CD4-positive, alpha-beta T cell treated with Interleukin-4 for 4 hours (primary cell): ENCODE measurements around the gene THSD4.

Experiments used
- DNase-seq: peaks from one replicate; pipeline ENCODE4 v3.0.0-alpha.2; 2020

The THSD4 gene

DNA sequence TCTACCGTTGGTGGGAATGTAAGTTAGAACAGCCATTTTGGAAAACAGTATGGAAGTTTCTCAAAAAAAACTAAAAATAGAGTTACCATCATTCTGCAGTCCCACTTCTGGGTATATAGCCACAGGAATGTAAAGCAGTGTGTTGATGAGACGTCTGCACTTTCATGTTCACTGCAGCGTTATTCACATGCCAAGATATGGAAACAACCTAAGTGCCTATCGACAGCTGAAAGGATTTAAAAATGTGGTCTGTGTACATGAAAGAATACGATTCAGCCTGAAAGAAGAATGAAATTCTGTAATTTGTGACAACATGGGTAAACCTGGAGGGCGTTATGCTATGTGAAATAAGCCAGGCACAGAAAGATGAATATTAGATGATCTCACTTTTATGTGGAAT is 157.7 kb downstream of the THSD4 start:
- DNase-seq: no peak

DNA sequence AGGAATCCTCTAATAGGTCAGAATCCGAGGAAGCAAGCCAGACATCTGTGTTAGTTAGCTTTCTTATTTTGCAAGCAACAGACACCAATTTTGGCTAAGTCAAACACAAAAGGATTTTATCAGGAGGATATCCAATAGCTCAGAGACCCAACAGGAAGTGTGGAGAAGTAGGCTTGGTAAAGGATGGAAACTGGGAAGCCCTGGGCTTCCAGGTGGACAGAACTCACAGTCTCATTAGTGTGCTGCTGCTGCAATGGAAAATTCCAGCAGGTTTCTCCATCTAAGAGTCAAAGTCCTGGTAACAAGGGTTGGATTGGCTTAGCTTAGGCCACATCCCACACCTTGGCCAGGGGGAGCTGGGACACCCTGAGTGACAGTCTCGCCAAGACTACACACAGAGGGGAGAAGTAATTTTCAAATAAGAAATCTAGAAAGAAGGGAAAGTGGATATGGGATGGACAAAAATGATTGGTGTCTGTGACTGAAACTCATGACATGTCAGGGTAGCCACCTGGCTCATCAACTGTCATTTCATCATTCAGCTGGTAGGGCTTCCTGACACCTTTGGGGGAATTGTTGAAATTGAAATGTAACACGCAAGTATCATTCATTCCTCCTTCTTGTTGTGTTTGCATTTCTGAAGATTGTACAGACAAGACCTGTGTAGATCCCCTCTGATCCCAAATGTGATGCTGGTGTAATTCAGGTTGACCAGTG is 158.6 kb downstream of the THSD4 start:
- no peak for DNase-seq

DNA sequence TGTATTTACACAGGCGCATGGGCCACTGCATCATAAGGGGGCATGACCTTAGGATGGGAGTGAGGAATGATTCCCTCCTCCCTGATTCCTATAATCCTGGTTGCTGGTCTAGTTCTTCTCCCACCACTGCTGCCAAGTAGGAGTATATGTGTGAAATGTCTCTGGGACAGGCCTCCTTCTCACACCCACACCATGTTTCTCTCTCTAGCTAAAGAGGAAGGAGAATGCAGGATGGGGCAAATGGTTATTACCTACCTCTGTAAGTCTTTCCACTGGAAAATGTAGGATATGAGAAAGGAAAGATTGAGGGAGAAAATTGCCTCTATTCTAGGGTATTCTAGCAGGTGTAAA is 159.2 kb downstream of the THSD4 start:
- DNase-seq: no peak

DNA sequence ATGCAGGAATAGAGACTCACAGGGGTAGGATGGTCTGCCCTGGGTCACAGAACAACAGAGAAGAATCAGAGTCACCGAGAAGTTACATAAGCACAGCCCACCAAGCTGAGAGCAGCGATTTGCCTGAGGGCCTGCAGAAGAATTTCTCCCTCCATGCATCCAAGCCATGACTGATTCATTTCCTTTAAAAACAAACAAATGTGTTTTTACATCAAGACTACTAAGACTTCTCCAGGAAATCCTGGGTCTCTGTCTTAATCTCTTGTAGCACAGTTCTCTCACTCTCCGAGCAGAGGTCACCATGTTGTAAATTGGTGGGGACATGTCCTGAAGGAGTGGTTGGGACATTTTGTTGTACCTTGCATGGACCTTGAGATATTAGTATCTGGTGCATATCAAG is 159.8 kb downstream of the THSD4 start:
- DNase-seq: no peak

DNA sequence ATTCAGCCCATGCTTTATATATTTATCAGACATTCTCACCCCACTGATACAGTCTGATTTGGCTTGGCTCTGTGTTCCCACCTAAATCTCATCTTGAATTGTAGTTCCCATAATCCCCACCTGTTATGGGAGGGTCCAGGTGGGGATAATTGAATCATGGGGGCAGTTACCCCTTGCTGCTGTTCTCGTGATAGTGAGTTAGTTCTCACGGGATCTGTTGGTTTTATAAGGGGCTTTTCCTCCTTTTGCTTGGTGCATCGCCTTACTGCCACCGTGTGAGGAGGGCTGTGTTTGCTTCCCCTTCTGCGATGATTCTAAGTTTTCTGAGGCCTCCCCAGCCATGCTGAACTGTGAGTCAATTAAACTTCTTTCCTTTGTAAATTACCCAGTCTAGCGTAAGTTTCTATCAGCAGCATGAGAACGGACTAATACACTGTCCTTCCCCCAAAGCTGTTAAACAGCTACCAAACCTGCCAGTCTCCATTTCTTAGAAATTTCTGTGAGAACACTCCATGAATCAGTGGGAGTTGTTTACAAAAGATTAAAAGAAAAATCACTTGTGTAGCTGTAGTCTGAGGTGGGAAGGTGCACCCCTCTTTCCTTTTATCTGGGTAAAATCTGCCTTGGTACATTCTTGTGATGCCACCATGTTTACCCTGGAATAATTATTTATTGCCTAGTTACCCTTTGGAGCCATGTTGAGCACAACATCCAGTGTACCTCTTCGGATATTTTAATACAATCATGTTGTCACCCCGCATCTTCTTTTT is 160.5 kb downstream of the THSD4 start:
- DNase-seq: no peak

DNA sequence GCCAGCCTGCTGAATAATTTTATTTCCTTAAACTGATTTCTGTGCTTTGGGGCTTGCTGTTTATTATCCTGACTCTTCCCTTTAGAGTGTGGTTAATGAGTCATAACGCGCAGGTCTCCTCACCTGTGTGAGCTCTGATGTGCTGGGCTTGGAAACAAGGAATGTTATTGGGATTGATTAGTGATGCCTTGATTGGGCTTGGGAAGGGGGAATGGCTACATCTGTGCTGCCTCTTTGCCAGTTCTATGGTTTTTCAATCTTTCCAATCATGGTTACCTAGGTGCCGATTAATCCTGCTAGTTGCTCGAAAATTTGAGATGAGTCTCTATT is 161.0 kb downstream of the THSD4 start:
- DNase-seq: no peak

DNA sequence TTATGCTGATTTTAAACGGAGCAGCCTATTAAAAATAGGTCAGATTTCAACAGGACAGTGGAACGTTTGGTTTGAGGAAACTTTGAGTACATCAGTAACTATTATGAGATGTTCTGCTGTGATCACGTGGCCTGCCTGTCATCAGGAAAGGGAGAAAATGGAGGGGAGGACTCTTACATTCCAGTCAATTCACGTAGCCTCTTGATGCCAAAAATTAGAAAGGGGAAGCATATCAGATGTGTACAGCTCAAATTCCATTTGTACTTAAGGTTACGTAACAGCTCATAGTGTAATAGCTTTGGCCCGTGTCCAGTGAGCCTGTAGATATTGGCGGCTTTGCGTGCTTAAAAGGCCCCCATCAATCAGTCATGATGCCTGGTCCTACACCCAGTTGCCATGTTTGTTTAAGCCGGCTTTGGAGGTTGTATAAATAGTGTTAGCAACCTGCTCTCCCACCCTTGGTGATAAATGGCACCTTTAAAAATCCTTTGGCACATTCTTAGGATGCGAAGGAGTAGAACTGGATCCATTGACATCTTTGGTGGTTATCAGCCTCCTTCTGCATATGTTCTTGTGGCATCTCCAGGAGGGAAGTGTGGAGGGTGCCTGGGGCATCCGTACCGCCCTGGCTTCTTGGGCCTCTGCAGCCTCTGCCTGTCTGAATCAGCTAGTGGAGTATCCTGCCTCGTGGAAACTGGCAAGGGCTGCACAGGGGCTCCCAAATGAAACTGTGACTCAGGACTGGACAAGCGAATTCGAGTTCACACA is 163.9 kb downstream of the THSD4 start:
- DNase-seq: no peak

DNA sequence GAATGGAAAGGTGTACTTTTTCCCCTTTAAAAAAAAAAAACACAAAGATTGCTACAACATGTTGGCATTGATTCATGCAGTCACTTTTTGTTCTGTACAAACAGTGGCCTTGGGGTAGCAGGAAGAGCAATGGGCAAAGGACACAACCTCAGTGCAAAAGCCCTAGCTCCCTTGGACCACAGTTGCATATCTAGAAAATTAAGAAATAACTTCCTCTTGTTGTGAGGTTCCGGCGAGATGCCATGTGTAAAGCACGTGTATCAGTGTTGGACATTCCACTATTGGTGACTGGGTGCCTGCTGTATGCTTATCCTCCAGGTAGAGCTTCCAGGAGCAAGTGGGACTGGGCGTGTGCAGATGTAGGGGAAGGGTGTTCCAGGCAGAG is 164.5 kb downstream of the THSD4 start:
- DNase-seq: no peak

DNA sequence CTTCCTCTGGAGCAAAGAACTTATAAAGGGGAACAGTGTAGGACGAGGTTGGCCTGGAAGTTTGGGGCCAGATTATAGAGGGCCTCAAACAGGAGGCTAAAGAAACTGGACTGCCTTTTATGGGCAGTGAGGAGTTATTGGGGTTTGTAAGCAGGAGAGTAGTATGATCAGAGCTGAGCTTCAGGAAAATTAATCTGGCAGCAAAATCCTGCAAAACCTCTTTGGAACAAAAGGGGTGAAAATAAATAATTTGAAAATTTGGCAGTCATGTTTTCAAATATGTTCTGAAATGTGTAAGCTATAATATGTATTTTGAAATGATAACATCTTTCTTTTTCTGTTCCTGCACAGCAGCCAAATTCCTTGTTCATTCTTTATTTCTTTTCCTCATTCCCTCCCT is 164.9 kb downstream of the THSD4 start:
- DNase-seq: no peak

DNA sequence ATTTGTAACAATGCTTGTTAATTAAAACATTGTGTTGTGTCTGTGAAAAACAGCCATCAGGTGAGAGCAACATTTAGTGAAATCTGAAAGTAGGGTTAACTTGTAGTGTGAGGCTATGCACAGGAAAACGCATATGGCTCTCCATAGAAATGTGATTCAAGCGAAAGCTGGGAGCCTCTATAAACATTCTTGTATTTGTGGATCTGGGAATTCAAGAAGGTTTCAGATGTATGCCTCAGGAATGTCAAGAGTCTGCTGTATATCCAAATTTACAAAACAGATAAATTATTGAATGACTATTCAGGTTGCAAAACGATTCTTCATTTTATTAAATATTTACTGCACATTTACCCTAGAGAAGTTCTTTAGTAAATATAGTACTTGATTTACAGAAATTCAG is 166.0 kb downstream of the THSD4 start:
- no peak for DNase-seq

DNA sequence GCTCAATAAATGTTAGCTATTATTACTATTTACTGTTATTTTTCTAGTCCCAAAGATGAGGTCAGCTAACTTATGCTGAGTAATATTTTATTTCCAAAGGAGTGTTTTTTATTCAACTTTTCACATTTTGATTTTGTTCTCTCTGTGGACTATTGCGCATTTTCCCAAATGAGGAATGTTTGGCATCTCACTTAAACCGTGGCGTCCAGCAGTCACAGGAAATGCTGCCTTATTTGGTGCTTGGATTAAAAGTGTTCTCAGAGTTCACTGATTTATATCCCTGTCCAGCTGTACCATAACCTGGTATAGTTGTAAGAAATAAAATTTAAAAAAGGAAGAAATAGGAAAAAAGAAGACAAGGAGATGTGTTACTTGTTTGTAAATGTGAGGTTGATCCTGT is 166.8 kb downstream of the THSD4 start:
- no peak for DNase-seq

DNA sequence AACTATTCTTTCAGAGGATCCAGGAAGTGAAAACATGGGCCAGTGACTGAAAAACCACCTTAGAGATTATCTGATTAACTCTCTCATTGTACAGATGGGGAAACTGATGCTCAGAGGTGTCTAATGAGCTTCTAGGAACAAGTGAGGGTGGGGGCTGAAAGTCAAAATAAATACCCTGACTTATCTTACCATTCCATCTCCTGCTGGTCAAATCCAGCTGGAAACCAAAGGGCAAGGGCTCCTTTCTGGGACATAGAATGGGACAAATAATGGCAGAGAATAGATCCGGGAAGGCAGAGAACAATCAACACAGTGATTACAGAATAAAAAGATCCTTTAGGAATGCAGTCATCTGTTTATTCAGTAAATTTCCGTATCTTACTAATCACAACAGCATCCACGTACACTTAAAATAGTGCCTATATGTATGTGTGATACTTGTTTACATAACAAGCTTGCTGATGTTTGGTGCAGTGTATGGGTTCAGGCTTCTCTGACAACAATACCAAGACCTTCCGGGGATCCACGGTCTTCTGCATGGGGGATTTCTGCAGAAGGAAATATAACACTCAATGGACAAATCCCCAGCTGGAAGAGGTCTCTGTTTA is 173.2 kb downstream of the THSD4 start:
- DNase-seq: no peak

DNA sequence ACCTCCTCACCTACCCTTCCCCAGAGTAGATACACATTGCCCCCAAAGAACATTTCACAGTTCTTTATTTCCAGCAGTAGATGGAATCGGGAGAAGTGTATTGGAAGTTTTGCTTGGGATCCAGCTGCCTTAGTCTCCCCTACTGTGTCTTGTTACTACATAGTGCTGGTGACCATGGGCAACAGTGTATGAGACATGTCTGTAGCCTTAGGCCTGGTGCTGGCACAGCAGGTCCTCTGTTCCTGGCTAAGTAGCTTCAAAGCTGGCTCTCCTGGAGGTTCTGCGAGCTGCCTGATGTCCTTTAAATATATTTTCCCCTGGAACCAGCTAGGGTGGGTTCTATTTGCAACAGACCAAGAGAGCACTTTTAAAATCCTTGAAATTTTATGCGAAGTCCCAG is 174.7 kb downstream of the THSD4 start:
- DNase-seq: no peak

DNA sequence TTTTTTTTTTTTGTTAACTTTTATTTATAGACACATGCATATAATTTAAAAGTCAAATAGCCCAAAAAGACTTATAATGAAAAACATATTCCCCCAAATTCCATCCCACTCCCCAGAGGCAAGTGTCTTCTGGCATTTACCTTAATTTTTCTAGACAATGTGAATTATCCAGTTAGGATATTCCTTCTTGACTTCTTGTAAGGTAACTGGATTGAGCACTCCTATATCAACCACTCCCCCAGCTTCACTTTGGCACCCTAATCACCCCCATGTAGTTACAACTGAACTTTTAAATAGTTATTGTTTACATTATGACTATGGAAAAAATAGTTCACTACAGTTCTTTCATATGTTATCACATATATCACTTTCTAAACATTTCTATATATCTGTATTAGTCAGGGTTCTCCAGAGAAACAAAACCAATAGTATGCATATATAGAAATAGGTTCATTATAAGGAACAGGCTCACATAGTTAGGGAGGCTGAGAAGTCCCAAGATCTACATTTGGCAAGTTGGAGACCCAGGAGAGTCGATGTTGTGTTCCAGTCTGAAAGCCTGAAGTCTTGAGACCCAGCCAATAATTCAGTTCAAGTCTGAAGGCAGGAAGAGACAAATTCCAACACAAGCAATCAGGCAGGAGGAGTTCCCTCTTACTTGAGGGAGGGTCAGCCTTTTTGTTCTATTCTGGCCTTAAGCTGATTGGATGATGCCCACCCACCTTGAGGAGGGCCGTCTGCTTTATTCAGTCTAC is 175.8 kb downstream of the THSD4 start:
- no peak for DNase-seq

DNA sequence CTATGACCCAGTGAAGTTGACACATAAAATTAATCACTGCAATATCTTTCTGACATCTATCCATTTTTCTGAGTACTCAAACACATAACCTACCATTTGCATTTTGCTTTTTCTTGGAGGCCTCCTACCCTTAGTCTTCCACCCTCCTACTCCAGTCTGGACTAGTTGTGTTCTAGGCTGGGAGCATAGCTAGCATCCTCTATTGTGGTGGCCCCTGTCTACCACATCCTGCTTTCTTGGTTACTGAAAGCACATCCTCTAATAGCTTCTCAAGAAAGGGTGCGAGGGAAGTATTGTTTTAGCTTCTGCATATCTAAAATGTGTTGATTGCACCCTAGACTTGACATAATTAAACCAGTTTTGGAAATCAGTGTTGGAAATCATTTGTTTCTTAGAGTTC is 176.5 kb downstream of the THSD4 start:
- peak; percentile 2 for DNase-seq

DNA sequence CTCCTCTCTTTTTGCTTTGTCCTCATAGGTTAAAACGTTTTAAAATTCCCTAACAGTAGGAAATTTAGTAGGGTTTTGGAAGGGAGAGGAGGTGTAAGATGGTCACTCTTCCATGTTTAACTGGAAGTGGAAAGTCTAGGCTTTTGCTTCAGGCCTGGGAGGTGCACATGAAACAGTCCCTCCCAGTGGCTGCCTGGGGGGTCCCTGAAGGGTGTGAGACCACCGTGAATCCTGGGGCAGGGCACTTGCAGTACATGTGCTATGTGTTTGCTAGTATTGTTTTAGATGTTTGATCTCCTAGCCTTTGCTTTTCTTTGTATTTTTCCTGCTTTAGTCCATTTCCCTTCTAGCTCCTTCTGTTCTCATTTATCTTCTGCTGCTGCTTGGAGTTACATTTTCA is 178.5 kb downstream of the THSD4 start:
- DNase-seq: no peak

DNA sequence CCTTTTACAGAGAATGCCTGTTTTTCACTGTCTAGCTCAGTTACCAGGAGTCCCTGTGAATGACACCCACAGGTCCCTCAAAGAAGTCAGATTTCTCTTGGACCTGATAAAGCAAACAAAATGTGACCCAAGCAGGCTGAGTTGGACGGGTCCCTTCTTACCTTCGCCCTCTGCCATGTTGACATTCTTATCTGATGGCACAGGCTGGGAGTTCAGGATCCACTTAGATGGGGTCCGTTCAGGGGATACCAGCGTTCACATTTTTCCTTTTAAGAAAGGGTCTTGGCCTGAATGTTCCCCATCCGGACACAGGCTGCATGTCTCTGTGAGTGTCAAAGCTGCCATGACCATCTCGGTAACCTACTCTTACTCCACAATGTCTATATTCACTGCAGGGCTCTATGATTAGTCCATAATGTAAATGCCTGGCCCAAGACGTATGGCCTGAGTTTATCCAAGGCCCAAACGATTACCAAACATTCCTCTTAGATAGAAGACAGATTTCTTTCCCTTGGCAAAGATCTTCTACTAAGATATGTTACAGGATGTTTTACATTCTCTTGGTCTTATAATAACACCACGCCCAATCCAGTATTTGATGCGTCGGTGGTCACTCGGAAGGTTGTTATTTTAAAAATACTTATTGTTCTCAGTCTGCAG is 179.1 kb downstream of the THSD4 start:
- no peak for DNase-seq

DNA sequence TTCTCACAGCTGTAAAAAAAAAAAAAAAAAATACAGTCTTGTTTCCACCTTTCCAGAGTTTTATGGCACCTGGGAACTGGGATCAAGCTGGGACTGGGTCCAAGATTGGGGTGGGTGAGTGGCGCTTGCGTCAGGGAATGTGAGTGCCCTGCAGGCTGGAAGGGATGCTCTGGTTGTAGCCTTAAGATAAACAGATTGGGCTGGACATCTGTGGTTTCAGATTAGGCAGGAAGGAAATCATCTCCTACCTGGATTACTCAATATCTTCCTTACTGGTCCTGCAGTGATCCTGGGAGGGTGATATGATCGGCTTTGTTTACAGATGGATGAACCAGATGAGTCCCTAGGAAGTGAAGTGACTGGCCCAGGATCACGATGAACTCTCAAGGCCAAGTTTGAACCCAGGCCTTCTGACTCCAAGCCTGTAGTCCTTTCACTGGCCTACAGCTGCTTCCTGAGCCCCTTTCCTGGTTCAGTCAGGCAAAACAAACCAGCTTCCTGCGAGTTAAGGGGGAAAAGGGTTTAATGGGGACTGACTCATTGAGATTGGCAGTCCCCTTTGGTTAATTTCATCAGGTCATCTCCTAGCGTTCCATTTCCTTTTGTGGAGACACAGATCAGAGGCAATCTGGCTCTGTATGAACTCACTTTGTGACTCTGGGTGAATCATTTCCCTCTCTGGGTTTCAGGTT is 179.8 kb downstream of the THSD4 start:
- DNase-seq: no peak

DNA sequence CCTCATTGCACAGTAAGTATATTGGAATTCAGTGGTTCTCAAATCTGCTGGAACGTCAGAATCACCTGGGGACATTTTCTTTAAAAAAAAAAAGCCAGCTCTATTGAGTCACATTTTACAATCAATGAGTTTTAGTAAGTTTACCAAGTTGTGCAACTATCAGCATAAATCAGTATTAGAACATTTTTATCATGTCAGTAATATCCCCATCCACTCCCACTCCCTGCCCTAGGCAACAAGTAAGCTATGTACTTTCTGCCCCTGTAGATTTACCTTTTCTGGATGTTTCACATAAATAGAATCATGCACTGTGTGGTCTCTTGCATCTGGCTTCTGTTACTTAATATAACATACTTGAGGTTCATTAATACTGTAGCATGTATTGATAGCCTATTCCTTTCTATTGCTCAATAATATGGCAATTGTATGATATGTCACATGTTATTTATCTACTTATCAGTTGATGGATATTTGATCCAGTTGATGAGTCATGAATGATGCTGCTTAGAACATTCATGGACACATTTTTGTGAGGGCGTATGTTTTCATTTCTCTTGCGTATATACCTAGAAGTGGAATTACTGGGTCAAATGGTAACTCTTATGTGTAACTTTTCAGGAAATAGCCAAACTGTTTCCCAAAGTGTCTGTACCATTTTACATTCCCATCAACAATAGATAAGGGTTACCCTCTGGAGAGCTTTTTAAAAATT is 180.5 kb downstream of the THSD4 start:
- DNase-seq: no peak

DNA sequence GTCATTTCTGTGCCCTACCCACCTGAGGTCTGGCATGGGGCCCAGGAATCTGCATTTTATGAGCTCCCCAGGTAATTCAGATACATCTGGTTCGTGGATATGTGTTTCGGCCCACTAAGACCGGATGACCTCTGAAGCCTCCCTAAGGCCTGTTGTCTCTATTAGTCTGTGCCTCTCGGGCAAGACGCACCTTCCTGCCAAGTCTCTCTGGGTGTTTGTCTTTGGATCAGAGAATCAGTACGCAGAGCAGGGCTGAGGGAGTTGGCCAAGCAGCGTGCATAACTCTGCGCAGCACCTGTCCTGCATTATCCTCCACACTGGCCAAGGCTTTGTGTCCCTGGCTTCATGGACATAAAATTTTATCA is 181.0 kb downstream of the THSD4 start:
- DNase-seq: no peak

DNA sequence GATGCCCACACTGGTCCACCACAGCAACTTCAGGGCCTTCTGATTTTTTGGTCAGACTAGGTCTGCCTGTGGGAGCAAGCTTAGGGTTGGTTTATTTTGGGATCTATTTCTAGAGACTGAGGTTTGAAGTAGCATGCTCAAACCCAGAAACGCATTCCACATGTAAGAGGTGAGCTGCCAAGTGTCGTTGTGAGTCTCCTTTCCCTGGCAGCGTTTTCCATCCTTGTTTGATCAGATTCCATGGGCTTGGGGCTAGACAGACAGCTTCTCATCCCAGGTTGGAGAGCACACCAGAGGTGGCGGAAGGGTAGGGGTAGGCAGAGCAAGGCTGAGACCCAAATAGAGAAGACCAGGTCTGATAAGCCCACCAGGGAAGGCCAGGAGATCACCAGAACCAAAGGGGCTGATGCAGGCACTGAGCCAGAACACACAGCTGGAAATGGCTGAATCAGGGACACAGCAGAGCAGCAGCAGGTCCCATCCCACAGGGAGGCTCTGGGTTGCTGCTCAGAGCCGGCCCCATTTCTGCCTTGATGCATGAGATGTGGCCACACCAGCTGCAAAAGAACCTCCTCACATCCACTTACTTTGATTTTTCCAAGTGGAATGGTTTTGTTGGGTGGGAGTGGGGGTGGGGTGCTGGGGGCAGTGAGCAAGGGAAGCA is 186.8 kb downstream of the THSD4 start:
- no peak for DNase-seq
